ENCODE measurements around the gene TCAIM.
A peak's percentile ranks its signal among the peaks of the same experiment; 100 is the strongest.

DNA sequence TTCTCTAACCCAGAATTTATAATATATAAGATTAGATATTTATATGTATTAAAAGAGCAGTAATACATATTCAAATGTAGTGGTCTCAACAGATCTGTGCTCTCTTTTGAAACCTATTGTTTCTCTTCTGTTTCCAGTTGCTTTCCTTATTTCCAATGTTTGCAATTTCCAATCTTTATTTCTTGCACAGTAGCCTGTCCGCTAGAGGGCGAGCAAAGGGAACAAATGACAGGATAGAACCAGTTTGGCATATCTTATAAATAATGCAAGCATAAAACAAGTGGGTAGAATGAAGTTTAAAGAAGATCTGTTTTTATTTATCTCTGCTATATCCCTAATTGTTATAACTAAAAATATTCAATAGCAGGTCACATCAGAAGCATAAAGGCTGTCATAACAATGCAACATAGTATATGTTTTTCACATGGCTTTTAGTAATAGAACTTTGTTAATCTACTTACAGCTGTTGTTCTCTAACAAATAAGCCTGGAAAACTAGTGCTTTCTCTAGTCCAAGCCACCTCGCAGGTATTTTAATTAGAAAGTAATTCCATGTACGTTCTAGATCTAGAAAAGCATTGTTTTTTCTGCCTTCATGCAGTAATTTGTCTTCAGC, 15.1 kb upstream of the TCAIM start:
- TF ChIP-seq EP300 (IDR thresholded peaks at IDR 0.05) (no peak), POLR2A (IDR thresholded peaks at IDR 0.05) (no peak)
- TF ChIP-seq, protein P1, sequence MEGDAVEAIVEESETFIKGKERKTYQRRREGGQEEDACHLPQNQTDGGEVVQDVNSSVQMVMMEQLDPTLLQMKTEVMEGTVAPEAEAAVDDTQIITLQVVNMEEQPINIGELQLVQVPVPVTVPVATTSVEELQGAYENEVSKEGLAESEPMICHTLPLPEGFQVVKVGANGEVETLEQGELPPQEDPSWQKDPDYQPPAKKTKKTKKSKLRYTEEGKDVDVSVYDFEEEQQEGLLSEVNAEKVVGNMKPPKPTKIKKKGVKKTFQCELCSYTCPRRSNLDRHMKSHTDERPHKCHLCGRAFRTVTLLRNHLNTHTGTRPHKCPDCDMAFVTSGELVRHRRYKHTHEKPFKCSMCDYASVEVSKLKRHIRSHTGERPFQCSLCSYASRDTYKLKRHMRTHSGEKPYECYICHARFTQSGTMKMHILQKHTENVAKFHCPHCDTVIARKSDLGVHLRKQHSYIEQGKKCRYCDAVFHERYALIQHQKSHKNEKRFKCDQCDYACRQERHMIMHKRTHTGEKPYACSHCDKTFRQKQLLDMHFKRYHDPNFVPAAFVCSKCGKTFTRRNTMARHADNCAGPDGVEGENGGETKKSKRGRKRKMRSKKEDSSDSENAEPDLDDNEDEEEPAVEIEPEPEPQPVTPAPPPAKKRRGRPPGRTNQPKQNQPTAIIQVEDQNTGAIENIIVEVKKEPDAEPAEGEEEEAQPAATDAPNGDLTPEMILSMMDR (IDR thresholded peaks at IDR 0.05): peak; percentile 55 to 73 (median 73)
